Psoas muscle (tissue), 8 donors: ENCODE results near the gene SEC22A. TPM values are rescaled to one million over a fixed set of nuclear protein-coding genes. Genes with fewer than 3 reads are reported as not detected.

Experiments
- ATAC-seq, 4 donors: fragments of 200-7000 bp; cut with Tn5 transposase; one replicate each; pipeline ENCODE4 v1.9.1; 2020; ENCODE audit warnings: moderate library complexity in 3 of 4, mild to moderate bottlenecking in 2 of 4
- DNase-seq, 2 donors: peaks; one replicate each; pipeline ENCODE4 v3.0.0-alpha.2; 2020
- H3K27ac ChIP-seq: fragments of 200-600 bp; one replicate; pipeline ENCODE4 v1.8.0; 2022
- H3K27me3 ChIP-seq, 3 donors: fragments of 200-600 bp in 1 of 3; one replicate each; pipeline versions ENCODE4 v1.6.1 to v1.8.0; 2013 to 2022; ENCODE audit warnings: low read length in 2 of 3, mild to moderate bottlenecking in 2 of 3, moderate library complexity in 1 of 3; ENCODE audit not compliant: insufficient read depth in 3 of 3
- H3K36me3 ChIP-seq, 2 donors: fragments of 200-600 bp in 1 of 2; one replicate each; pipeline versions ENCODE4 v1.6.1 to v1.8.0; 2013 to 2022; ENCODE audit warnings: low read depth in 1 of 2, mild to moderate bottlenecking in 1 of 2, moderate library complexity in 1 of 2; ENCODE audit not compliant: insufficient read depth in 1 of 2
- H3K4me1 ChIP-seq: fragments of 200-600 bp; one replicate; pipeline ENCODE4 v1.8.0; 2022
- H3K4me3 ChIP-seq: fragments of 200-600 bp; one replicate; pipeline ENCODE4 v1.8.0; 2022; ENCODE audit warnings: mild to moderate bottlenecking
- H3K9me3 ChIP-seq: fragments of 200-600 bp; one replicate; pipeline ENCODE4 v1.8.0; 2022
- CTCF ChIP-seq: fragments of 200-600 bp; IDR thresholded peaks from one replicate; pipeline ENCODE4 v1.8.0; 2022; ENCODE audit warnings: antibody characterized with exemption
- WGBS, 3 donors: extraction: QIAGEN DNeasy Blood & Tissue Kit; methylation state at CpG; one replicate each; pipeline versions ENCODE4 v1.1.6 to v1.1.7; 2013; 5-methylcytosine and 5-hydroxymethylcytosine counted together
- intact Hi-C, 2 donors: fragments of 100-400 bp; cut with DNase I; formaldehyde crosslinking; loops; one replicate each; pipeline versions ENCODE4 v1.11.0 to v1.14.2; 2022
- polyA plus RNA-seq, 3 donors: library from polyadenylated mRNA; stranded (reverse); fragments of 200-250 nt; gene quantifications; one replicate each; pipeline ENCODE4 v1.2.3, GENCODE V29; 2013
- total RNA-seq, 4 donors: library from RNA; stranded (reverse); fragmentation: NEBNext Ultra II Directional in 2 of 4; extraction: Animal tissue kit (Norgen Biotek cat#: 25700) in 2 of 4; gene quantifications; one replicate each; pipeline versions ENCODE4 v1.2.1 to v1.2.4, GENCODE V29; 2021 to 2023
- donor health status: healthy with polysubstance abuse.
- donor health status: DM: no; HTN: no; CAD: no; lungs with moderate emphysema.
- donor health status: Bipolar disorder and iron deficiency.
- donor health status: healthy.
- donor health status: DM: yes; HTN: yes; CAD: no.
- donor health status: DM: no; HTN: no; CAD: no.
- donor health status: DM: no; HTN: no; CAD: no.
- donor health status: DM: yes; HTN: yes; CAD: no.

The SEC22A gene
- total and polyA plus RNA-seq, 7 donors = 5.1 to 7.4 (median 5.9) TPM

- DNase-seq = no peak
- Histone ChIP-seq H3K27ac (no peak overlapping the region), H3K36me3 (peaks cover 0 to 32% of the 10 kb centered on the region in 2 donors), H3K4me3 (no peak overlapping the region), H3K27me3 (no peaks in the 10 kb centered on the region), H3K4me1 (no peaks in the 10 kb centered on the region), H3K9me3 (no peaks in the 10 kb centered on the region)
- WGBS, 3 donors = 90% methylated on average over 4 of the region's 4 CpGs
- TF ChIP-seq CTCF = no peak
- intact Hi-C loops = no loop called here
- no peak for ATAC-seq
Measured at GRCh38 chr3:123157598-123158287, 44.0 kb upstream of the SEC22A start.

GRCh38 chr3:123158330-123158729 lies 43.4 kb upstream of the SEC22A start:
- 74 to 79% (median 78%) methylated on average over 4 of the region's 4 CpGs for WGBS, 3 donors
- no peak overlapping the region for H3K27ac ChIP-seq
- TF ChIP-seq CTCF = no peak

GRCh38 chr3:123158899-123159390 lies 42.8 kb upstream of the SEC22A start:
- H3K4me1 ChIP-seq = no peaks in the 10 kb centered on the region
- 93 to 99% (median 95%) methylated on average over 10 of the region's 10 CpGs for WGBS, 3 donors
- no peak overlapping the region for H3K4me3 ChIP-seq
- H3K9me3 ChIP-seq = no peaks in the 10 kb centered on the region
- TF ChIP-seq CTCF = no peak
- intact Hi-C loops = no loop called here
- ATAC-seq (no peak), DNase-seq (no peak)
- peaks cover 0 to 29% of the 10 kb centered on the region in 2 donors for H3K36me3 ChIP-seq
- H3K27ac ChIP-seq = no peak overlapping the region
- no peaks in the 10 kb centered on the region for H3K27me3 ChIP-seq

More at GRCh38 chr3:123158330-123158729, 43.4 kb upstream of the SEC22A start:
- no peak overlapping the region for H3K4me3 ChIP-seq
- ATAC-seq = no peak
- no peaks in the 10 kb centered on the region for H3K27me3 ChIP-seq
- intact Hi-C loops = no loop called here
- H3K4me1 ChIP-seq = no peaks in the 10 kb centered on the region
- no peaks in the 10 kb centered on the region for H3K9me3 ChIP-seq
- no peak for DNase-seq
- H3K36me3 ChIP-seq = peaks cover 0 to 29% of the 10 kb centered on the region in 2 donors

GRCh38 chr3:123159926-123160635 lies 41.7 kb upstream of the SEC22A start:
- no peak for TF ChIP-seq CTCF
- intact Hi-C loops = no loop called here
- Histone ChIP-seq H3K27ac (no peak overlapping the region), H3K4me3 (no peak overlapping the region), H3K9me3 (no peaks in the 10 kb centered on the region), H3K36me3 (peaks cover 0 to 31% of the 10 kb centered on the region in 2 donors), H3K4me1 (no peaks in the 10 kb centered on the region), H3K27me3 (no peaks in the 10 kb centered on the region)
- 91 to 97% (median 92%) methylated on average over 9 of the region's 9 CpGs for WGBS, 3 donors
- DNase-seq = no peak
- no peak for ATAC-seq
